Islet of Langerhans (tissue), 1 donor: Measurements from ENCODE around the gene WASHC3.
"Not testable (repeated sequence)": the region's sequence is repeated elsewhere in the genome, so short reads cannot be mapped to it uniquely, and the experiment has no call there.

Experiments
- FAIRE-seq: peaks from one replicate; lab custom pipeline; 2011; peaks lifted over from hg19 to GRCh38; lab: Jason Lieb, UNC

WASHC3 gene, protein sequence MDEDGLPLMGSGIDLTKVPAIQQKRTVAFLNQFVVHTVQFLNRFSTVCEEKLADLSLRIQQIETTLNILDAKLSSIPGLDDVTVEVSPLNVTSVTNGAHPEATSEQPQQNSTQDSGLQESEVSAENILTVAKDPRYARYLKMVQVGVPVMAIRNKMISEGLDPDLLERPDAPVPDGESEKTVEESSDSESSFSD

DNA sequence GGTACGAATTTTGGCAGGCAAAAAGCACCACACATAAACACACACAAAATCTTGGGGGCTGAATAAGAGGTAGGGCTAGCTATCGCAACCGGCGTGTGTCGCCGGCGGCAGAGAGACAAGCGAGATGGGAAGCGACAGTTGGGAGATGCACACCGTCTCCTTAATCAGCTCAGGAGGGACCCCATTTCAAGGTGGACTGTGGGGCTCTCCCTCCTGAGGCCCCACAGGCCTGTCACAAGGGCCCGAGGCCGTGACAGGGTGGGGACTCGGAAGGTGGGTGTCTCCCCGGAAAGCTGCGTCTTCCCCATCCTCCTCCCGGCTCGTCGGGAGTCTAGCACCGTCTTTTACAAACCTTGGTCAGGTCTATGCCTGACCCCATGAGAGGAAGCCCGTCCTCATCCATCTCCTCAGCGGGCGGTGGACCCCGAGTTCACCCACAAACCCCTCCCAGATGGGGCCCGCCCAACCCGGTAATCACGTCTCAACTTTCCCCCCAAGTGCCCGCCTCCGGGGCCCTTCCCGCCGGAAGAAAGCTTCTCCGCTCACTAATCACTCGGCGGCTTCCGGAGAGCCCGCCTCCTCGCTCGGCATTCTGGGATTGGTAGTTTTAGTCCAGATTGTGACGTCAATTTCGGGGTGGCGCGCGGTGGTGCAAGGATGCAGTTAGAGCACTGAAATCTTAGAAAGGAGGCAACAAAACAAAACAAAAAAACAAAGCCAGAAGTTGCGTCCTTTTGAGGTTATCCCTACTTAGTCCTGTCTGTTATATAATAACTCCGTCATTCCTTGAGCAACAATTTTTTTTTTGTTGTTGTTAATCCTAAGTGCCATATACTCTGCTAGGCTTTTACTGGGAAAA is at the start of gene WASHC3:
Gene WASHC3, minus strand, starts transcription at position 432 of the 859 bp plus-strand sequence. Its CDS starts 29 bp downstream, at position 403.
- peak; percentile 5 for FAIRE-seq

DNA sequence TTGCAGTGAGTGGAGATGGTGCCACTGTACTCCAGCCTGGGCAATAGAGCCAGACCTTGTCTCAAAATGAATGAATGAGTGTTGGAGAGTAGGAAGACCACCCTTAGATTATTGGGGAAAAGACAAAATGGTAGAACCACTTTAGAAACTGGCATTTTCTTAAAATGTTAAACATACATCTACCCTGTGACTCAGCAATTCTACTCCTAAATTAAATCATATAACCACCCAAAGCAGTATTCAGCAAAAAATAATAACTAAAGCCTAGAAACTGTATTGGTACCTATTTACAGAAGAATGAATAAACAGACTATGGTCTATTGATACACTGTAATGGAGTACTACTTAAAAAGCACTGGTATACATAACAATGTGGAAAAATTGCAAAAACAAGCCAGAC is 49.0 kb upstream of the WASHC3 start:
- FAIRE-seq: no peak

DNA sequence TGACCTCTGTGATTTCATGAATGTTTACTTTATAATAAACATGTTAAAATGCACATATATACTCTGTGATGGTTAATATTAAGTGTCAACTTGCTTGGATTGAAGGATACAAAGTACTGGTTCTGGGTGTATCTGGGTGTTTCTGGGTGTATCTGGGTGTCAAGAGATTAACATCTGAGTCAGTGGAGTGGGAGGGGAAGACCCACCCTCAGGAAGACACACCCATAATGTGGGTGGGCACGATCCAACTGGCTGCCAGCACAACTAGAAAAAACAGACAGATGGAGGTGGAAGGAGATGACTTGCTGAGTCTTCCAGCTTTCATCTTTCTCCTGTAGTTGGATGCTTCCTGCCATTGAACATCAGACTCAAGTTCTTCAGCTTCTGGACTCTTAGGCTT is 46.2 kb upstream of the WASHC3 start:
- FAIRE-seq: no peak

DNA sequence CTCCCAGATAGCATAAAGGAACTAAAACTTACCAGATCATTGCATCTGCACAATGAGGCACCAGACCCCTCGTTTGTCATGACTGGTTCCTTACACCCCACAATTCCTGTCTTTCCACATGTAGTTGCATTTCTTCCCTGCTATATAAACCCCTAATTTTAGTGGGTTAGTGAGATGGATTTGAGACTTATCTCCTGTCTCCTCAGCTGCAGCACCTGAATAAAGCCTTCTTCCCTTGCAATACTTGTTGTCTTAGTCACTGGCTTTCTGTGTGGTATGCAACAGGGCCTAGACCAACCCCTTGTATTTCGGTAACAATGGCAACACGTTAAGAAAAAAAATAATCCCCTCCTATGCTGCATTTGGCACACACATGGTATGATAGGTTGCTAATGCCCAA is 45.1 kb upstream of the WASHC3 start:
- FAIRE-seq: no peak

DNA sequence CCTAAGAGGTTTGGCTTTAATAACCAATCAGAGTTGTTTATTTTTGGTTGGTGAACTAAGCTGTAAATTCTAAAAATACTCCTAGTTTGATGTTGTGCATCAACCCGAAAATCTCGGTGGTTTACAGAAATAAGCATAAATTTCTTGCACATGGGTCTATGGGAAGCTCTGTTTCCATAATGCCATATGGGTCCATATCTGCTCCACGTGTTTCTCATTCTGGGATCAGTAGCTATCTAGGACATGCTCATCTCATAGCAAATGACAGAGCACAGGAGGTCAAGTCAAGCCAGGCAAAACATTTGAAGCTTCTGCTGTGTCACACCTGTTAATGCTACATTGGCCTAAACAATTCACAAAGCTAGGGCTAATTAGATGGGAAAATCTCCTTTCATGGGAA is 35.1 kb upstream of the WASHC3 start:
- peak; percentile 66 for FAIRE-seq

DNA sequence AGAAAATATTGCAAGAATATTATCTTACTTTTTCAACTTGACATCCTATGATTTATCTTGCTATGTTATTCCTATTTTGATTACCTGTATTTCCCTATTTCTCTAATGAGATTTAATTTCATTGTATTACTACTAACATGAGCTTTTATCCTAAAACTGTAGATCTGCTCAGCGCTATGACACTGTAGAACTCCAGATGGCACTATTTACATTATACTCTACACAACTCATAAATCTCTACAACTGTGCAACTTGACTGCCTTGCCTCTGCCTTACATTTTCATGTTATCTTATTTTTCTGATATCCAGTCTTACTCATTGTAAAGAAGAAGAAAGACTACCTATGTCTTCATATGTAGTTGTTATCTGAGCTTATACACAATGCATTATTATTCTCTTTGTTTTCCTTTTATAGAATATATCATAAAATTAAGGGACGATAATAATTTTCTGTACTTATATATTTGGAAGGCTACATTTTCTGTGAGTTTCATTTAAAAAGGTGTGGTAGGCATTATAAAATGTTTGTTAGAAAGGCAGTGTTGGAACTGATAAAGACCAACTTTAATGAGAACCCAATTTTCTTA is 34.0 kb upstream of the WASHC3 start:
- peak; percentile 98 for FAIRE-seq

DNA sequence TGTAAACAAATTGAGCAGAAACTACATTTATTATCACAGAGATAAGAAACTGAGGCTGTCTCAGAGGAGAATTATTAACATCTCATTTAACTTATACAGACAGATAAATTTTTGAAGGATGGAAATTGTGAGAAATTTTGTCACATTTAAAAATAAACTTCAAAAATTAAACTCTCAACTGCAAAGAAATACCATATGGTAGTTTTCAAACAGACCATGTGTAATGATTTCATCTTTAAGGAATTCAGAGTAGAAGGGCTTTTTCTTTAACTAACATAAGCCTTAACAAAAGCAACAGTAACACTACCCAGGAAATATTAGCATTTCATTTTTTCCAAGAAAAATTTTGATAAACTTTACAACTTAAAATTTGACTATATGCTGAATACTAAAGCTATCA is 31.5 kb upstream of the WASHC3 start:
- FAIRE-seq: no peak

DNA sequence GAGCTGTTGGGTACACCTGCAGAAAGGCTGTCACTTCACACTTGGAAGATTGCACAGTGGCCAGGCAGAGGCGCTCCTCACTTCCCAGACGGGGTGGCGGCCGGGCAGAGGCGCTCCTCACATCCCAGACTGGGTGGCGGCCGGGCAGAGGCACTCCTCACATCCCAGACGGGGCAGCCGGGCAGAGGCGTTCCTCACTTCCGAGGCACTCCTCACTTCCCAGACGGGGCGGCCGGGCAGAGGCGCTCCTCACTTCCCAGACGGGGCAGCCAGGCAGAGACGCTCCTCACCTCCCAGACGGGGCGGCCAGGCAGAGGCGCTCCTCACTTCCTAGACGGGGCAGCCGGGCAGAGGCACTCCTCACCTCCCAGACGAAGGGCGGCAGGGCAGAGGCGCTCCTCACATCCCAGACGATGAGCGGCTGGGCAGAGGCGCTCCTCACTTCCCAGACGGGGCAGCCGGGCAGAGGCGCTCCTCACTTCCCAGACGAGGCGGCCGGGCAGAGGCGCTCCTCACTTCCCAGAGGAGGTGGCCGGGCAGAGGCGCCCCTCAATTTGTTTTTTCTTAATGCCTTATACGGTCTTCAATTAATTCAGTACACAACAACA is 27.5 kb upstream of the WASHC3 start:
- not testable (repeated sequence) for FAIRE-seq

DNA sequence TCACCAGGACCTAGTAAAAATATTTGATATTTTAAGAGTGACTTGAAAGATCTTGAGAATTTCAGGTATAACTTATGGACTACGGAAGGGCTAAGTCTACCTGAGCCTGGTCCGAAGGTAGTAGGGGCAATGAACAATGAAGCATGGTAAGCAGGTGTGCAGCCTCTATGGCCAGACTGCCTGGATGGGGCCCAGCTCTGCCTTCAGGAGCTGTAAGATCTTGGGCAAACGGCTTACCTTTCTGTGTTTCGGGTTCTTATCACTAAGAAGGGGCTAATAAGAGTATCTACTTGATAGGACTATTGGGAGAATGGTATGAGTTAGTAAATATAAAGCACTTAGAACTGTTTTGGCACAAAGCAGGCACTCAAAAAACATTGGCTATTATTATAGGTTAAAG is 19.1 kb upstream of the WASHC3 start:
- FAIRE-seq: no peak

DNA sequence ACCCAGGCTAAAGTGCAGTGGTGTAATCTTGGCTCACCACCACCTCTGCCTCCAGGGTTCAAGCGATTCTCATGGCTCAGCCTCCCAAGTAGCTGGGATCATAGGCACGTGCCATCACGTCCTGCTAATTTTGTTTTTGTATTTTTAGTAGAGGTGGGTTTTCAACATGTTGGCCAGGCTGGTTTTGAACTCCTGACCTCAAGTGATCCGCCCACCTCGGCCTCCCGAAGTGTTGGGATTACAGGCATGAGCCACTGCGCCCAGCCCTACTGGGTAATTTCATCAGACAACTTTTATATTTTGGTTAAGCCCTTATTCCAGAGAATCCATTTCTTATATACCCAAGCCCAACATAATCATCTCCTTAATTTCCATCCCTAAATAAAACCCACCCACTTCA is 10.3 kb upstream of the WASHC3 start:
- FAIRE-seq: not testable (repeated sequence)

DNA sequence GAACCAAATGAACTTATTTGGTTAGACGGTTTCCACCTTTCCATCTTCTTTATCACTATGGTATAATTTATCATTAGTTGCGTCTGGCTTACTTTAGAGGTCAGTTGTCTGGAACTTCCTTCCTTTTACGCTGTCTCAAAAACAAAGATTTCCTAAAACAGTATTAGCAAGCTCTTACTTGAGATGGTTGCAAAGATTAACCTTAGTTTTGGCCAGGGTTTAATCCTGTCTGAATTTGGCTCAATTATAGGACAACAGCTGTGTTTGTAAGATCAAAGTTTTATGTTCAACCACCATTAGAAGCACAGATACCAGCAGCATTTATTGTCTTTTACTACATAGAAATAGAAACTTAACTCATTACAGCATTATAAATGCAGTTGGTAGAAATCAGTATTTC is 7.9 kb upstream of the WASHC3 start:
- no peak for FAIRE-seq

DNA sequence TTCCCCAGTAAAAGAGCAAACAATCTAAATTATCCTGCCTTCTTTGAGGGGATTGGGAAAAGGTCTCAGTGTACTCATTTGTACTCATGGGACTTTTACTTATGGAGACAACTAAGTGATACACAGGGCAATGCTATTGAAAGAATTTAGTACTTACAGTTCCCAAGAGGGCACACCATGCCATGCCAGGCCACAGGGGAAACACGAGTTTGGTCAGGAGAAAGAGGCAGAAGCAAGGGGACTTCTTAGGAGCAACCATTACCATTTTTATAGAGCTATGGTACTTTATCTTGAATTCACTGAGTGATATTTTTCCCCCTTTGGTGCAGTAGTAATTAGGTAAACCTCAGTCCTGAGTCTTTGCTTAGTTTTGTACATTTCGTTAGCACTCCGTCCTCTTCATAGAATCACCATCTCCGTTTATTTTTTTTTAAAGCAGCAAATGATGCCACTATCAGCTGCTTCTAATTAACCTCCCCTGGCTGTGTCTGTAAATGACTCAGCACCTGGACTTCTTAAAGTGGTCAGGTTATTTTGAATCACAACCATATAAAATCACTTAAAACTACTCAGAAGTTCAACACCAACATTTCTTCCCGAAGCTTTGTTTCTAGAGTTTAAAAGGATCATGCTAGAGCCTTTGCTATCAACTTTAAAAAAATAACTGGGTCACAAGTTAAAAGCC is 5.9 kb upstream of the WASHC3 start:
- peak; percentile 81 for FAIRE-seq

DNA sequence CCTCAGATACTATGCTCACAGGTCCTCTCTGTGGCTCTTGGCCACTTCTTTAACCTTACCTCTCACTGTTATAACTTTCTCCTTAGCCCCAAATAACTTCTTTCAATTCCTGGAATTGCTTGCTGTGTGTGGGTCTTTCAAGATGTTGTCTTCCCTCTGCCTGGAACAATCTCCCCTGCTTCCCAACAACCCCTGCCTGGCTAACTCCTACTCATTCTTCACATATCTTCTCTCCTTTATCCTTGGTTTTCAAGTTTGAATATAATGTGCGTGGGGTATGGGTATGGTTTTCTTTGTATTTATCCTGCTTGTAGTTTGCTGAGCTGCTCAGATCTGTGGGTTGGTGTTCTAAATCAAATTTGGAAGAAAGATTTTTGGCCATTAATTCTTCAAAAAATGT is 2.7 kb upstream of the WASHC3 start:
- no peak for FAIRE-seq

DNA sequence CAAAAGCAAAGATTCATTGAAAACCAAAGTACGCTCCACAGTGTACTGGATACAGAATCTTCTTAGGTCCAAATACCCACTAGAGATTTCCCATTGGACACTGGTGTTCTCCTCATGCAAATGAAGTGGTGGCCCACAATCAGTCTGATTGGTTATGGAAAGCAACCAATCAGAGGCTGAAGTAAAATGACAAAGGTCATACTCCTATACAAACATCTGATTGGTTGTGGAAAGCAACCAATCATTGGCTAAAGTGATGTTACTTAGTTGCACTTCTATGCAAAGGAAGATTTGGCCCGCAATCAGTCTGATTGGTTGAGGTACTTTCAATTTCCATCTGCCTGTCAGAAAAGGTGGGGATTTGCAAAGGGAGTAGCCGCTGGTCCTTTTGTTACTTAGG is 1.3 kb upstream of the WASHC3 start:
- FAIRE-seq: no peak

DNA sequence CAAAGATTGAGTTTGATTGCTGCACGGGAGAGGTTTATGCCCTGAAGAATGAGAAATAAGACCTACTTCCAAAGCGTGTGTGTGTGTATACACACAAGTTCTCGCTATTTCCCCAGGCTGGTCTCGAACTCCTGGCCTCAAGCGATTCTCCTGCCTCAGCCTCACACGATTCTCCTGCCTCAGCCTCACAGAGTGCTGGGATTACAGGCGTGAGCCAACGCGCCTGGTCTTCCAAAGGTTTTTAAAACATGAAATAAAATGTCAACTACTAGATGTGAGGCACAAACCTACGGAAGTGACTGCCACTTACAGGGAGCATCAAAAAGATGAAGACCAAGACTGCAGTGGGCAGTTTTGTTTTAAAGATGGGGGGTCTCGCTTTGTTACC is 622 bp upstream of the WASHC3 start:
- no peak for FAIRE-seq

DNA sequence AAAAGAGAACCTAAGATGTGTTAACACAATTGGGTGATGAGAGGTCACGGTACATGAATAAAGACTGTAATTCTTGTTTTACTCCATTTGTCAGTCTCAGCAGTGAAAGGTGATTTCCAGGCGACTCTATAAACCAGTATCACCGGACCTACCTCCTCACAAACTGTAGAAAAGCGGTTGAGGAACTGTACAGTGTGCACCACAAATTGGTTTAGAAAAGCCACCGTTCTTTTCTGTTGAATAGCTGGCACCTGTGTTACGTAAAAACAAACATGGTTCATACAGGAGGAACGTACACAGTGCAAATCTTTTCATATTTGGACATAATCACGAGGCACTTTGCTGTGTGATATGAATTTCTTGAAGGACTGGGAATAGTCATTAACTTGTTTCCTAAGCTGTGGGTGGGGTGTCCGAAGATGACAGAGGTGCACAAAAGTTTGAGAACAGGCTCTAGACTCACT is 663 bp downstream of the WASHC3 start:
- FAIRE-seq: no peak

DNA sequence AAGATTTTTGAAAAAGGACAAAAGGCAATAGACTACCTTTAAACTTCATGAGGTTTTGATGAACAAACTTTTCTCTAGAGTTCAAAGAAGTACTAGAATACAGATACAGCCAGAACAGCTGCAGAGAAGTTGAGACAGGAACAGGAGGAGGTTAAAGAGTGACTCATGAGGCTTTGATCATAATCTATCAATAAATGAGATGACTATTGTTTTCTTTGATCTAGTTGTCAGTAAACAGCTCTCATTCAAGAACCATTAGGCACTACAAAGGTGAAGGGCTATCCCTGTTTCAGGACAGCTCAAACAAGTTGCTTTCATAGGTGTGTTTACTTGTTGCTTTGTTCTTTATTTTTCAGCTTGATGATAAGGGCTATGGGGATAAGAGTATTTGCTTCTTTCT is 2.4 kb downstream of the WASHC3 start:
- no peak for FAIRE-seq

DNA sequence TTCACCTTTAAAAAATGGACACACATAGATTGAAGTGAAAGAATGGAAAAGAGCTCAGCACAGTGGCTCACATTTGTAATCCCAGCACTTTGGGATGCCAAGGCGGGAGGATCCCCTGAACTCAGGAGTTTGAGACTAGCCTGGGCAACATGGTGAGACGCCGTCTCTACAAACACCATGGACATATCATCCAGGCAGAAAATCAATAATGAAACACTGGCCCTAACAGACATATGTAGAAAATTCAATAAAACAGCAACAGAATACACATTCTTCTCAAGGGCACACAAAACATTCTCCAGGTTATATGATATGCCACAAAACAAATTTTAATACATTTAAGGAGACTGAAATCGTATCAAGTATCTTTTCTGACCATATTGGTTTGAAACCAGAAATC is 7.4 kb downstream of the WASHC3 start:
- FAIRE-seq: no peak

DNA sequence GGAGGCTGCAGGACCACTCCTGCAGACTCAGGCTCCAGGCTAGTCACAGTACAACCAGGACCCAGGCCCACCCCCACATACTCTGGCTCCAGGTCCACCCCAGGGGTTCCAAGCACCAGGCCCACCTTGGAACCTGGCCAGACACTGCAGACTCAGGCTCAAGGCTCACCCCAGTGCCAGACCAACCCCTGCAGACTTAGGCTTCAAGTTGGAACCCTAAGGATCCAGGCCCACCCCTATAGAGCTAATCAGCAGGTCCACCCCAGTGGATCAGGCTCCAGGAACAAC is 8.8 kb downstream of the WASHC3 start:
- no peak for FAIRE-seq

DNA sequence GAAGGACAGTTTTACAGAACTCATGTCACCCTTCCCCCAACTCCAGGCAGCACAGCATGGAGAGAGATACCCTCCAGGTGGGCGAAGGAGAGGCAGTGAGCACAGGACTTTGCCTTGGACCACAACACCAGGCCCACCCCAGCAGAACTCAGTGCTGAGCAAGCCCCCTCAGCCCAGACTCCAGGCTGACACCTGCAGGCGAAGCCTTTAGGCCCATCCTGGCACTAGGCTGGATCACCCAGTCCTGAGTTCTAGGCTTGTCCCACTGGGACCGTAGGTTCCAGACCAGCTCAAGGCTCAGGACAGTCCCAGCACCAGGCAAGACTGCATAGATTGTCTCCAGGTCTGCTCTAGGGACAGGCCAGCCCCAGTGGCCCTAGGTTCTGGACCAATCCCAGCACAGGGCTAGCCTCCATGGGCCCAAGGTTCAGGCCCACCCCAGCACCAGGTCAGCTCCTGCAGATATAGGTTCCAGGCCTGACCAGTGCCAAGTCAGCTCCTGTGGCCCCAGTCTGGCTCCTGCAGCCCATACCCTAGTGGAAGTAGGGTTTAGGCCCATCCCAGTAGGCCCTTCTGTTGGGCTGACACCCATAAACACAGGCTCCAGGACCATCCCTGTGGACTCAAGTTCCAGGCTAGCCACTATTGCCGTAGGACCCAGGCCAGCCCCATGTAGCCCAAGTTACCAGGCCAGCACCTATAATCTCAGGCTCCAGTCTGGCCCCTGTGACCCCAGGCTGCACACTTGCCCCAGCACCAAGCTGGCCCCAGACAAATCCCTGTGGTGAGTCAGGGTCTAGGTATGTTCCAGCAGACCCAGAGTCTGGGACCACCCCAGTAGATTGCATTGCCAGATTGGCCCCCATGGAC is 9.4 kb downstream of the WASHC3 start:
- FAIRE-seq: no peak

DNA sequence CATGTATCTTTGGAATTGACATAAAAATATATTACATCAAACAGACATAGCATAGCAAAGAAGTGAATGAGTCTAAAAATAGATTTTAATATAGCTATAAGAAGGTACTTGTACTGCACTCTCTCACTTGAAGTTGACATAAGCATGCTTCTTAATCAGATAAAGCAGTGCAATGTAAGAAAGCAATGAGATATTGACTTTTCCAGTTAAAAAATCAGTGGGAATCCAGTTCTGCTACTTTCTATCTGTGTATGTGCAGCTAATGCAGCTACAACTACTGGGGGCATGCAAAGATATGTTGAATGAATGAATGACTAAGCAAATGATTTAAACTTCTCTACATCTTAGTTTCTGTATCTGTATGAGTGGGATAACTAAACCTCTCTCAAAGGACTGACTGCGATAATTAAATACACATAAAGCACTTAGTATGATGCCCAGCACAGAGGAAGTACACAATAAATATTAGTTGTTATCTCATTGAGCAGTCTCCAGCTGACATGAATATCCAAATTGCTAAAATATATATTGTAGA is 10.3 kb downstream of the WASHC3 start:
- no peak for FAIRE-seq
